ENCODE data around the gene PRR13. TPM values are rescaled to one million over a fixed set of nuclear protein-coding genes. Genes with fewer than 3 reads are reported as not detected.

The PRR13 gene
- total RNA-seq, 6 experiments from 2014 or later = 122 to 188 (median 165) TPM

DNA sequence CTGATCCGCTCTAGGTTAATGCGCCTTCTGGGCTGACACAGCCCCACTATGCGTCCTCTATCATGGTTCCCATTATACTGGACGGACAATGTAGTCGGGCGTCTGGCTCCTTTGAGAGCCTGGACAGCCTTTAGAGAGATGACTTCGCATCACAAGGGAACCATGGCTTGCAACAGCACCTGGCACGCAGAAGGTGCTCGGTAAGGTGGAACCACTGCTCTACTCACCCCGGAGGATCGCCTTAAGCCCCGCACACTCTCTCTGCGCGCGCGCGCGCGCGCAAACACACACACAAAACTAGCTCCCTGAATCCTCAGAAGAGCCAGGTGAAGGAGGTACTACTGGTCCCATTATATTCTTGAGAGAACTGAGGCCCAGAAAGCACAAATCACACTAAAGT, 50.7 kb downstream of the PRR13 start:
- Mint-ChIP-seq H3K27ac (peak overlapping the region; percentile 90), H3K9me3 (no peaks in the 10 kb centered on the region), H3K4me1 (ENCODE audit: low read depth) (peaks cover 38% of the 10 kb centered on the region), H3K27me3 (ENCODE audit: insufficient read depth) (peaks cover 11% of the 10 kb centered on the region), H3K36me3 (ENCODE audit: low read depth) (peaks cover 3% of the 10 kb centered on the region; the same call in 1 of the 2 replicates), H3K4me3 (peak overlapping the region; percentile 85)
- TF ChIP-seq, protein P1, sequence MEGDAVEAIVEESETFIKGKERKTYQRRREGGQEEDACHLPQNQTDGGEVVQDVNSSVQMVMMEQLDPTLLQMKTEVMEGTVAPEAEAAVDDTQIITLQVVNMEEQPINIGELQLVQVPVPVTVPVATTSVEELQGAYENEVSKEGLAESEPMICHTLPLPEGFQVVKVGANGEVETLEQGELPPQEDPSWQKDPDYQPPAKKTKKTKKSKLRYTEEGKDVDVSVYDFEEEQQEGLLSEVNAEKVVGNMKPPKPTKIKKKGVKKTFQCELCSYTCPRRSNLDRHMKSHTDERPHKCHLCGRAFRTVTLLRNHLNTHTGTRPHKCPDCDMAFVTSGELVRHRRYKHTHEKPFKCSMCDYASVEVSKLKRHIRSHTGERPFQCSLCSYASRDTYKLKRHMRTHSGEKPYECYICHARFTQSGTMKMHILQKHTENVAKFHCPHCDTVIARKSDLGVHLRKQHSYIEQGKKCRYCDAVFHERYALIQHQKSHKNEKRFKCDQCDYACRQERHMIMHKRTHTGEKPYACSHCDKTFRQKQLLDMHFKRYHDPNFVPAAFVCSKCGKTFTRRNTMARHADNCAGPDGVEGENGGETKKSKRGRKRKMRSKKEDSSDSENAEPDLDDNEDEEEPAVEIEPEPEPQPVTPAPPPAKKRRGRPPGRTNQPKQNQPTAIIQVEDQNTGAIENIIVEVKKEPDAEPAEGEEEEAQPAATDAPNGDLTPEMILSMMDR (IDR thresholded peaks at IDR 0.05) = no peak
- no peak for DNase-seq

DNA sequence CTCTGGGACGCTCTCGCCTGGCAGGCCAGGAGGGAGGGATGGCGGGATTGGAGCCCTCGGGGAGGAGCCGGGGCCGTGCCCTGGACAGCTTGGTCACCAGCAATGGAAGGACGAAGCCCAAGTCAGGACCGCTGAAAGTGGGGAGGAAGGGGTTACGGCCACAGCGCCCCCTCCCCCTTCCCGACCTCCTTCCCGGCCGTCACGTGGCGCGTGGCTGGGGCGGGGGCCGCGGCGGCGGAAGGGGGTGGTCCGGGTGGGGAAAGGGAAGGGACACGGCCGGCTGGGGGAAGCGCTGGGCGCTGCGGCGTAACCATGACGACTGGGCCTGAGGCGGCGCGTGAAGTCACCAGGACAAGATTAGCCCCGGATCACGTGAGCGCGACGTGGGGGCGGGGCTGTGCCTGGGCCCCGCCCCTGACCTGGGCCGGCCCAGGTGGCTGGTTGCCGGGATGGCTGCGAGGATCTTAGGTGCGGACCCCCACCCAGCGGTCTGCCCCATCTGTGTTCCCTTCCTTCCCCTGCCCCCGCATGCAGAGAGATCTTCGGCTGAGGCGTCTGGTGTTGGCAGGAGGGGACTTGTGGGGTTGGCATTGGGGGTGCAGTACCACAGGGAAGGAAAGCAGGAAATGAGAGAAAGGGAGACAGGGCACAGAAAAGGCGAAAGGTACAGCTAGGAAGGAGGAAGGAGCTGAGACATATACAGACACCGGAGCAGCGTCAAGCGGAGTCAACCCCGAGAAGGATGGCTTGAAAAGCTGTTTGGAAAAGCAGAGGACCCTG, 51.5 kb downstream of the PRR13 start:
- TF ChIP-seq, protein P1 (IDR thresholded peaks at IDR 0.05) = no peak
- Mint-ChIP-seq H3K4me1 (ENCODE audit: low read depth) (peaks cover 46% of the 10 kb centered on the region), H3K9me3 (no peaks in the 10 kb centered on the region), H3K27ac (peak overlapping the region; percentile 90), H3K27me3 (ENCODE audit: insufficient read depth) (peaks cover 6% of the 10 kb centered on the region), H3K4me3 (peak overlapping the region; percentile 85), H3K36me3 (ENCODE audit: low read depth) (peaks cover 4% of the 10 kb centered on the region; the same call in 1 of the 2 replicates)
- DNase-seq = peak; percentile 80

DNA sequence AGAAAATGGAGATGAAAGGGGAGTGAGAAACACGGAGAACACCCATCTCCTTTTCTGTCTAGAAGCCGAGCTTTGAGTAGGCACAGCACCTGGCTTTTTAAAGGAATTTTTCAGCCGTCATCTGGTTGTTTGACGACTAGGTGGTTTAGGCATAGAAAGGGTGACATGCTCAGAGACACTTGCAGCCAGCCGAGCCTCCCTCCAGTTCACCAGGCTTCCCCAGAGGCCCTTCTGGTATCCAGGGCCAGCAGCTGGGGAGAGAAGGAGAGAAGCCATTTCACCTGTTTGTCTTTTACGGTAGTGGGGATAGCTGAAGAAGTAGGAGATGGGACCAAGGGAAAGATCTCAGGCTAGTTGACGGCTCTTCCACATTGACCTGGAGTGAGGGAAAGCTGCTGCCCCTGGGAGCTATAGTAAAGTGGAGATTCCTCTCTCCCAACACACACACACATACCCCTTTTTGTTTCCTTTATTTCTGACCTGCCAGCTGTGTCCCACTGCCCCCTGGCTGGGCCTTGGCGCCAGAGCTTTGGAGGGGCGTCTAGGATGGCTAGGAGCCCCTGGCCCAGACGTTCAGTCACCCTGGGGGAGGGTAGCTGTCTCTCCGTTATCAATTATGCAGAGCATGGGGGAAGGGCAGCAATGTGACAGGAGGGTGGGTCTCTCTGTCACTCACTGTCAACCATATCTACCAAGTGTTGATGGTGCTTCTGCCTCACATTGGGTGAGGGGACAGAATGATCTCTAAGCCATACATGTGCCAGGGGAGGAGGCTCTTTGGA, 52.3 kb downstream of the PRR13 start:
- TF ChIP-seq, protein P1 (IDR thresholded peaks at IDR 0.05) = no peak
- no peaks in the 10 kb centered on the region for H3K9me3 Mint-ChIP-seq
- peak overlapping the region; percentile 85 for H3K4me3 Mint-ChIP-seq
- peaks cover 54% of the 10 kb centered on the region for H3K4me1 Mint-ChIP-seq (ENCODE audit: low read depth)
- H3K27me3 Mint-ChIP-seq (ENCODE audit: insufficient read depth) = peaks cover 6% of the 10 kb centered on the region
- peak overlapping the region; percentile 90 for H3K27ac Mint-ChIP-seq
- DNase-seq = no peak
- peaks cover 4% of the 10 kb centered on the region; the same call in 1 of the 2 replicates for H3K36me3 Mint-ChIP-seq (ENCODE audit: low read depth)

Other genes with a start within 250 kb of the PRR13 start
- 1 to 10 TPM in 3 of 6 experiments, under 1 TPM in 3; 0.35 to 1.5 (median 0.93) TPM for gene ITGB7, start 234.5 kb upstream of the PRR13 start, total RNA-seq (2021; fragmentation: NEBNext Ultra II Directional; extraction: Animal tissue kit (Norgen Biotek cat#: 25700))
- 10 to 100 TPM; 47.2 to 80.5 (median 71.0) TPM for gene RARG, start 209.5 kb upstream of the PRR13 start, total RNA-seq (2021; fragmentation: NEBNext Ultra II Directional; extraction: Animal tissue kit (Norgen Biotek cat#: 25700))
- 10 to 100 TPM in 5 of 6 experiments, 1 to 10 TPM in 1; 7.0 to 16.1 (median 14.1) TPM for gene ESPL1, start 173.4 kb upstream of the PRR13 start, total RNA-seq (2021; fragmentation: NEBNext Ultra II Directional; extraction: Animal tissue kit (Norgen Biotek cat#: 25700))
- 100 to 1,000 TPM; 502 to 568 (median 534) TPM for gene PFDN5, start 146.2 kb upstream of the PRR13 start, total RNA-seq (2021; fragmentation: NEBNext Ultra II Directional; extraction: Animal tissue kit (Norgen Biotek cat#: 25700))
- 10 to 100 TPM; 59.8 to 76.0 (median 68.3) TPM for gene MYG1, start 142.0 kb upstream of the PRR13 start, total RNA-seq (2021; fragmentation: NEBNext Ultra II Directional; extraction: Animal tissue kit (Norgen Biotek cat#: 25700))
- gene AAAS, start 120.1 kb upstream of the PRR13 start, total RNA-seq (2021; fragmentation: NEBNext Ultra II Directional; extraction: Animal tissue kit (Norgen Biotek cat#: 25700)) = 10 to 100 TPM; 44.0 to 63.5 (median 54.0) TPM
- gene SP7, start 105.4 kb upstream of the PRR13 start, total RNA-seq (2021; fragmentation: NEBNext Ultra II Directional; extraction: Animal tissue kit (Norgen Biotek cat#: 25700)) = not detected
- 10 to 100 TPM; 38.2 to 51.8 (median 43.5) TPM for gene SP1, start 61.6 kb upstream of the PRR13 start, total RNA-seq (2021; fragmentation: NEBNext Ultra II Directional; extraction: Animal tissue kit (Norgen Biotek cat#: 25700))
- not detected for gene AMHR2, start 17.9 kb upstream of the PRR13 start, total RNA-seq (2021; fragmentation: NEBNext Ultra II Directional; extraction: Animal tissue kit (Norgen Biotek cat#: 25700))
- gene PCBP2, start 10.4 kb downstream of the PRR13 start, total RNA-seq (2021; fragmentation: NEBNext Ultra II Directional; extraction: Animal tissue kit (Norgen Biotek cat#: 25700)) = 100 to 1,000 TPM; 763 to 969 (median 874) TPM
- 10 to 100 TPM; 21.2 to 26.5 (median 23.5) TPM for gene MAP3K12, start 57.7 kb downstream of the PRR13 start, total RNA-seq (2021; fragmentation: NEBNext Ultra II Directional; extraction: Animal tissue kit (Norgen Biotek cat#: 25700))
- gene TARBP2, start 59.5 kb downstream of the PRR13 start, total RNA-seq (2021; fragmentation: NEBNext Ultra II Directional; extraction: Animal tissue kit (Norgen Biotek cat#: 25700)) = 10 to 100 TPM; 35.1 to 41.7 (median 37.1) TPM
- not detected for gene NPFF, start 65.8 kb downstream of the PRR13 start, total RNA-seq (2021; fragmentation: NEBNext Ultra II Directional; extraction: Animal tissue kit (Norgen Biotek cat#: 25700))
- gene ATF7, start 184.6 kb downstream of the PRR13 start, total RNA-seq (2021; fragmentation: NEBNext Ultra II Directional; extraction: Animal tissue kit (Norgen Biotek cat#: 25700)) = 10 to 100 TPM; 23.6 to 32.1 (median 29.8) TPM
- gene ATP5MC2, start 234.3 kb downstream of the PRR13 start, total RNA-seq (2021; fragmentation: NEBNext Ultra II Directional; extraction: Animal tissue kit (Norgen Biotek cat#: 25700)) = 100 to 1,000 TPM; 257 to 366 (median 308) TPM